GM10248 (cell line): ENCODE measurements around the gene EME2.

Source experiments
- CTCF ChIA-PET: fragments of 300-600 bp; sonication (Branson Sonifier 250); formaldehyde crosslinking; extraction: SDS; loops from one replicate; lab custom pipeline; 2021; ENCODE audit warnings: antibody characterized with exemption; lab: Yijun Ruan, JAX
- POLR2A ChIA-PET: fragments of 350-650 bp; sonication (Branson Sonifier 250); formaldehyde crosslinking; extraction: SDS; loops from one replicate; lab custom pipeline; 2020; ENCODE audit warnings: antibody characterized with exemption; lab: Yijun Ruan, JAX
- DNase-seq: peaks from one replicate; pipeline ENCODE4 v3.0.0; 2012; ENCODE audit errors: extremely low spot score
- TF ChIP-seq, protein P1 (sequence below): IDR thresholded peaks from 2 replicates; pipeline ENCODE4 v1.5.1; 2012; ENCODE audit warnings: mild to moderate bottlenecking, low read depth; ENCODE audit errors: extremely low read depth, missing control alignments, control extremely low read depth

The EME2 gene

DNA sequence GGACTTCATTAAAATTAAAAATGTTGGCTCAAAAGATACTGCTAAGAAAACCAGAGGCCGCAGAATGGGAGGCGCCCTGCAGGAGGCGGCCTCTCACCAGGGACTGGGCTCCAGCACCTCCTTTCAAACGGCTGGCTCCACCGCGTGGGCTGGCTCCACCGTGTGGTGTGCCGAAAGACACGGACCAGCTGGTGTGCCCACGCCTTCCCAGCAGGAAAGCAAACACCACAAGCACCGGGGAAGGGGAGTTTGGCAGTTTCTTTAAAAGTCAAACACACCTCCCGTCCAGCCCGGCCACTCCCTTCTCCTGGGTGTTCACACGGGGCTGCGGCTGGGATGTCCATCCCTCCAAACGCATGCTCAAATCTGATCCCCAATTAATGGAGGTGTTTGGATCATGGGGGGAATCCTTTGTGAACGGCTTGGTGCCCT lies 40.1 kb downstream of the EME2 start:
- DNase-seq, result no peak
- TF ChIP-seq, protein P1, sequence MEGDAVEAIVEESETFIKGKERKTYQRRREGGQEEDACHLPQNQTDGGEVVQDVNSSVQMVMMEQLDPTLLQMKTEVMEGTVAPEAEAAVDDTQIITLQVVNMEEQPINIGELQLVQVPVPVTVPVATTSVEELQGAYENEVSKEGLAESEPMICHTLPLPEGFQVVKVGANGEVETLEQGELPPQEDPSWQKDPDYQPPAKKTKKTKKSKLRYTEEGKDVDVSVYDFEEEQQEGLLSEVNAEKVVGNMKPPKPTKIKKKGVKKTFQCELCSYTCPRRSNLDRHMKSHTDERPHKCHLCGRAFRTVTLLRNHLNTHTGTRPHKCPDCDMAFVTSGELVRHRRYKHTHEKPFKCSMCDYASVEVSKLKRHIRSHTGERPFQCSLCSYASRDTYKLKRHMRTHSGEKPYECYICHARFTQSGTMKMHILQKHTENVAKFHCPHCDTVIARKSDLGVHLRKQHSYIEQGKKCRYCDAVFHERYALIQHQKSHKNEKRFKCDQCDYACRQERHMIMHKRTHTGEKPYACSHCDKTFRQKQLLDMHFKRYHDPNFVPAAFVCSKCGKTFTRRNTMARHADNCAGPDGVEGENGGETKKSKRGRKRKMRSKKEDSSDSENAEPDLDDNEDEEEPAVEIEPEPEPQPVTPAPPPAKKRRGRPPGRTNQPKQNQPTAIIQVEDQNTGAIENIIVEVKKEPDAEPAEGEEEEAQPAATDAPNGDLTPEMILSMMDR, result peak; percentile 42
- POLR2A ChIA-PET, result no interaction called here
- CTCF ChIA-PET, result no interaction called here

- no peak for DNase-seq
- CTCF ChIA-PET, result no interaction called here
- TF ChIP-seq, protein P1, result no peak
- POLR2A ChIA-PET, result no interaction called here
These were observed 42.9 kb downstream of the EME2 start for GRCh38 chr16:1815461-1815860.

- POLR2A ChIA-PET, result interaction anchor here (0.6 kb wide), 1 partner anchor 33 kb away, joined by 3 read pairs; no protein-coding TSS in a partner anchor
- TF ChIP-seq, protein P1, result no peak
- no peak for DNase-seq
- CTCF ChIA-PET, result no interaction called here
These were observed 44.0 kb downstream of the EME2 start for GRCh38 chr16:1816396-1817275.

GRCh38 chr16:1817276-1817589 lies 44.6 kb downstream of the EME2 start:
- TF ChIP-seq, protein P1, result no peak
- POLR2A ChIA-PET, result interaction anchor here (0.6 kb wide), 1 partner anchor 32 kb away, joined by 3 read pairs; no protein-coding TSS in a partner anchor

GRCh38 chr16:1817716-1818115 lies 45.1 kb downstream of the EME2 start:
- TF ChIP-seq, protein P1, result no peak
- POLR2A ChIA-PET, result no interaction called here
- CTCF ChIA-PET, result no interaction called here
- DNase-seq, result no peak

More at GRCh38 chr16:1817276-1817589, 44.6 kb downstream of the EME2 start:
- CTCF ChIA-PET, result no interaction called here
- no peak for DNase-seq

GRCh38 chr16:1818204-1818872 lies 45.7 kb downstream of the EME2 start:
- CTCF ChIA-PET, result no interaction called here
- POLR2A ChIA-PET, result no interaction called here
- no peak for DNase-seq
- TF ChIP-seq, protein P1, result no peak
